ENCODE measurements around the gene CD68.

CD68 gene

DNA sequence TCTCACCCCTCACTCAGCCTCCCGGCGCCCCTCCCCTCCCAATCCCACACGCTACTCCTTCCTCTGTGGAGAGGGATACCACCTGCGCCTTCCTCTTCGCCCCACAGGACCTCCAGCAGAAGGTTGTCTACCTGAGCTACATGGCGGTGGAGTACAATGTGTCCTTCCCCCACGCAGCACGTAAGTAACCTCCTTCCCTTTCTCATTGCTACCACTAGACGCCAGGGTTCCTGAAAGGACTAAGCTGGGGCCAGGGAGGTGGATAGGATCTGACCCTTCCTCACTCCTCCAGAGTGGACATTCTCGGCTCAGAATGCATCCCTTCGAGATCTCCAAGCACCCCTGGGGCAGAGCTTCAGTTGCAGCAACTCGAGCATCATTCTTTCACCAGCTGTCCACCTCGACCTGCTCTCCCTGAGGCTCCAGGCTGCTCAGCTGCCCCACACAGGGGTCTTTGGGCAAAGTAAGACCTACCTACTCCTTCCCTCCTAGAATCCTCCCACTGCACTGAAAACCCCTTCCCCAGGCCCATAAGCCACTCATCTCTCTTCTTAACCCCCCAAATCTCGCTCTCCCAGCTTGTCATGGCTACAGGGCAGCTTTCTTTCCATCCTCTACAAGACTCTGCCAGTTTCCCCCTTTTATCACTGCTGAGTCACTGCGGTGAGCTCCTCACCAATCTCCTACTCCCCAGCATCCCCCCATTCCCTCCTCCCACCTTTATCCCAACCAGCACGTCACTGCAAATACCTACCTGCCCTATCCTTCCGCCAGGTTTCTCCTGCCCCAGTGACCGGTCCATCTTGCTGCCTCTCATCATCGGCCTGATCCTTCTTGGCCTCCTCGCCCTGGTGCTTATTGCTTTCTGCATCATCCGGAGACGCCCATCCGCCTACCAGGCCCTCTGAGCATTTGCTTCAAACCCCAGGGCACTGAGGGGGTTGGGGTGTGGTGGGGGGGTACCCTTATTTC lies 1.5 kb downstream of the CD68 start:
- no peak for DNase-seq (ENCODE audit: low read depth, low spot score)
- in situ Hi-C loops (cut with HindIII; ENCODE audit: low sequenced_read_pairs), result no loop called here
- TF ChIP-seq, protein P1, sequence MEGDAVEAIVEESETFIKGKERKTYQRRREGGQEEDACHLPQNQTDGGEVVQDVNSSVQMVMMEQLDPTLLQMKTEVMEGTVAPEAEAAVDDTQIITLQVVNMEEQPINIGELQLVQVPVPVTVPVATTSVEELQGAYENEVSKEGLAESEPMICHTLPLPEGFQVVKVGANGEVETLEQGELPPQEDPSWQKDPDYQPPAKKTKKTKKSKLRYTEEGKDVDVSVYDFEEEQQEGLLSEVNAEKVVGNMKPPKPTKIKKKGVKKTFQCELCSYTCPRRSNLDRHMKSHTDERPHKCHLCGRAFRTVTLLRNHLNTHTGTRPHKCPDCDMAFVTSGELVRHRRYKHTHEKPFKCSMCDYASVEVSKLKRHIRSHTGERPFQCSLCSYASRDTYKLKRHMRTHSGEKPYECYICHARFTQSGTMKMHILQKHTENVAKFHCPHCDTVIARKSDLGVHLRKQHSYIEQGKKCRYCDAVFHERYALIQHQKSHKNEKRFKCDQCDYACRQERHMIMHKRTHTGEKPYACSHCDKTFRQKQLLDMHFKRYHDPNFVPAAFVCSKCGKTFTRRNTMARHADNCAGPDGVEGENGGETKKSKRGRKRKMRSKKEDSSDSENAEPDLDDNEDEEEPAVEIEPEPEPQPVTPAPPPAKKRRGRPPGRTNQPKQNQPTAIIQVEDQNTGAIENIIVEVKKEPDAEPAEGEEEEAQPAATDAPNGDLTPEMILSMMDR (IDR thresholded peaks at IDR 0.05; ENCODE audit: low read depth, low read length), result no peak
- H3K4me3 ChIP-seq (ENCODE audit: low read depth, low read length), result no peak overlapping the region

DNA sequence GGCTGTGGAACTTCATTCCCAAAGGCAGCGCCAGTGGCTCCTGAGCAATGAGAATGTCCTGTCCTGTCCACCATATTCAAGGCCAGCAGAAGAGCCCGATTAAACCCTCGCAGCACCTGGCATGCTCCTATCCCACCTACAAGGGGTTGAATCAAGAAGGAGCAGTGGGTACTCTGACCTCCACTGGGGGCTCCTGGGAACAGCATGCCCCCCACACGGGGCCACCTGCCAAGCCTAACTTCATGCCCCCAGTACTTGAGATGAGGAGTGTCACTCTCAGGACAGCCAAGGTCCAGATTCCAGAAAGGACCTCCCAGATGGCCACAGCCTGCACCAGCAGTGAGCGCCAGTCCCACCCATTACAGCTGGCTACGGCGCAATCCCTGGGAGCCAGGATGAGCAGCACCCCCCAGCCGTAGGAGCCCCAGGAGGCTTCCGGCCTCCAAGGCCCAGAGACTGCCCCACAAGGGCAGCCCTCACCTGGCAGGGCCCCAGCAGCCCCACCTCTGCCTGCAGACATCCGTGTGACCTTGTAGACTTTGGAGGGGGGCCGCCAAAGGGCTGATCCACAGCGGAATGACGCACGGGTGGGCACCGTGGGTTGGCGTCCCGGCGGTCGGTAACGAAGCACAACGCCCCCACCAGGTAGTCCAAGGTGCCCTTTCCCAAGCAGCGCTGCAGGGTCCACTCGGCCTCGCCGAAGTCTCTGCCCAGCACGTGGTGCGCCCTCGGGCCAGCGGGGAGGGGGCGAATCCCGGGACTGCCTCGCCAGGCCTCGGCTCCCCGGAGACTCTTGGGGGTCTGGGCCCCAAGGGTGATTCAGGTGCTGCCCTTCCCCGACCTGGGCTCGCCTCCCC lies 3.2 kb downstream of the CD68 start:
- in situ Hi-C loops (cut with HindIII; ENCODE audit: low sequenced_read_pairs), result no loop called here

DNA sequence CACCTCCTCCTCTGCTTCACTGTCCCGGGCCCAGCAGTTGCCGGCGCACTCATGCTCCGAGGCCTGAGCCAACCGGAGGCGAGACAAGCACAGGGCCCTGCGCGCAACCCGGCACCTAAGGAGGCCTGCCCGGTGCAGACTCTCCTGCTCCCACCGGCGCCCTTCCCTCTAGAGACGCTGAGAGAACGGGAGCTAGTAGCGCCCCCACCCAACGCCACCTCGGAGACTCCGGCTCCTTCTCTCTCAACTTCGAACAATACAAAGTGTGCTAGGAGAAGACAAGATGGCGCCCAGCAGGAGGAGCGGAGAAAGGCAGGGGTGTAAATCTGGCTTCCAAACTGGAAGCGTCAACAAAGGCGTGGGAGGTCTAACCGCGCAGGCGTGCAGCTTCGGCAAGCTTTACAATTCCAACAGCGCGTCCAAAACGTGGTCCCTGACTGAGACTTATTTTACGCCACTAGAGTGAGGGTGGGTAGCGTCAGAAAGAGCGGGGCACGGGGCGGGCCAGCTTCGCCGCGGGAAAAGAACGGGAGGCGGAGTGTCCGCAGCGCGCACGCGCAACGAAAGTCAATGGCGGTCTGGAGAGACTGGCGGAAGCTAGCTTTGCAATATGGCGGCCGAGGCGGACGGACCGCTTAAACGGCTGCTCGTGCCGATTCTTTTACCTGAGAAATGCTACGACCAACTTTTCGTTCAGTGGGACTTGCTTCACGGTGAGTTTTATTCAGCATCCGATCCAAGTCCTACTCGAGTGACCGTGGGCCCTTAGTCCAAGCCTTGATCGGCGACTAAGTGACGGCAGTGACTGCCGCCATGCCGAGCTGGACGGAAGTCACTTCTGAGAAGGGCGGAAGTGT lies 4.0 kb downstream of the CD68 start, which contains the start of gene MPDU1:
Gene MPDU1, plus strand, starts transcription at position 600 of the 857 bp plus-strand sequence. Its CDS starts 11 bp downstream, at position 611.
- in situ Hi-C loops (cut with HindIII; ENCODE audit: low sequenced_read_pairs), result no loop called here
- H3K4me3 ChIP-seq (ENCODE audit: low read depth, low read length), result peak within 1 kb of the TSS; percentile 83
- TF ChIP-seq, protein P1 (IDR thresholded peaks at IDR 0.05; ENCODE audit: low read depth, low read length), result no peak
- peak; percentile 98 for DNase-seq (ENCODE audit: low read depth, low spot score)

More for the DNA sequence above, 3.2 kb downstream of the CD68 start:
- H3K4me3 ChIP-seq (ENCODE audit: low read depth, low read length), result peak overlapping the region; percentile 83
- TF ChIP-seq, protein P1 (IDR thresholded peaks at IDR 0.05; ENCODE audit: low read depth, low read length), result no peak
- DNase-seq (ENCODE audit: low read depth, low spot score), result no peak

DNA sequence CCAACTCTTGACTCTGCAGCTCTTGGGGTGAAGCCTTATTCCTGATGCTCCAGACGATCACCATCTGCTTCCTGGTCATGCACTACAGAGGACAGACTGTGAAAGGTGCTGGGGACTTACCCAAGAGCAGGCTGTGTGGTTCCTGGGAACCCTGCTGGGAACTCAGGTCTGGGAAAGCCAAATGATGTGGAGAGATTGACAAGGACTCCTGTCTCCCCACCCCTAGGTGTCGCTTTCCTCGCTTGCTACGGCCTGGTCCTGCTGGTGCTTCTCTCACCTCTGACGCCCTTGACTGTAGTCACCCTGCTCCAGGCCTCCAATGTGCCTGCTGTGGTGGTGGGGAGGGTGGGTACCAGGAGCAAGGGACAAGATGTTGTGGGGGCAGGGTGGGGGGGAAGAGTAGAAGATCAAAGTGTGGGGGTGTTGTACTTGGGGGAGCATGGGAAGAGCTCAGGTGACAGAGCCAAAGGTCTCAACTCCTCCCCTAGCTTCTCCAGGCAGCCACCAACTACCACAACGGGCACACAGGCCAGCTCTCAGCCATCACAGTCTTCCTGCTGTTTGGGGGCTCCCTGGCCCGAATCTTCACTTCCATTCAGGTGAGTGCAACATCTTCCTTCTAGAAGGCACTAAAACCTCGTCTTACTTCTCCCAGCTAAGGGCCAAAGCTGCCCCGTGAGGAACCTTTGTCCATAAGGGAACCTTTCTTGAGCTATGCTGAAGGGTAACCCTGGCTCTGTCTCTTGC lies 7.4 kb downstream of the CD68 start:
- TF ChIP-seq, protein P1 (IDR thresholded peaks at IDR 0.05; ENCODE audit: low read depth, low read length), result peak; percentile 24
- in situ Hi-C loops (cut with HindIII; ENCODE audit: low sequenced_read_pairs), result no loop called here
- no peak overlapping the region for H3K4me3 ChIP-seq (ENCODE audit: low read depth, low read length)
- no peak for DNase-seq (ENCODE audit: low read depth, low spot score)

DNA sequence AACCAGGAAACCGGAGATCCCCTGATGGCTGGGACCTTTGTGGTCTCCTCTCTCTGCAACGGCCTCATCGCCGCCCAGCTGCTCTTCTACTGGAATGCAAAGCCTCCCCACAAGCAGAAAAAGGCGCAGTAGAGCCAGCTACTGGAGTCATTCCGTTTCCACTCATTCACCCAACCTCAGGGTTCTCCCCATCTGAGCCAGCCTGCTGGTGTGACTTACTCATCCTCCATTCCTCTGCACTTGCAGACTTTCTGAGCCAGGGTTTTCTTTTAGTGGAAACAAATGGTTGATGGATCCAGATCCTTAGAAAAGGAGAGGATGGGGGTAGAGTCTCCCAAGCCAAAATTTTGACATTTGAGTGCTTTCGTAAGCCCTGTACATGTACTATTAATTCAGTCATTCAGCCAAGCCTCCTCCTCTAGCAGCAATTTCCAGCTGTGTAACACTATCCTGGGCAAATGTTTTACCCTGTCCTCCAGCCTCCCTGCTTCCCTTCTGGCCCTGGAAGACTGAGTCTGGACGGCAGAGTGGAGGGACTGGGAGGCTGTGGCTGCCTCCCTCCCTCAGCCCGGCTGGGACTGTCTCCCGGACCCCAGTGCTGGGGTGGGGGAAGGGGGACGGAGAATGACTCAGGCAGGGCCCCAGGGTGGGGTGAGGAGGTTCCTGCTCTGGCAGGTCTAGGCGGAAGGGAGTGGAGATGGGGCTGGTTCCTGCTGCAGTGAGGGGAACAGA lies 8.1 kb downstream of the CD68 start:
- in situ Hi-C loops (cut with HindIII; ENCODE audit: low sequenced_read_pairs), result no loop called here
- DNase-seq (ENCODE audit: low read depth, low spot score), result peak; percentile 95
- TF ChIP-seq, protein P1 (IDR thresholded peaks at IDR 0.05; ENCODE audit: low read depth, low read length), result peak; percentile 20
- no peak overlapping the region for H3K4me3 ChIP-seq (ENCODE audit: low read depth, low read length)

All from astrocyte of the spinal cord (primary cell).